ENCODE results near the gene KATNB1. TPM values are rescaled to one million over a fixed set of nuclear protein-coding genes. Genes with fewer than 3 reads are reported as not detected.
"Not testable (repeated sequence)": the region's sequence is repeated elsewhere in the genome, so short reads cannot be mapped to it uniquely, and the experiment has no call there.

KATNB1 gene
- total RNA-seq, 2 donors from 2014 or later = 17.0 to 26.3 TPM

GRCh38 chr16:57726433-57726947, 9.1 kb upstream of the KATNB1 start:
- H3K36me3 ChIP-seq = no peaks in the 10 kb centered on the region
- no peak for DNase-seq
- intact Hi-C loops (cut with DNase I) = no loop called here
- no peak overlapping the region for H3K27ac ChIP-seq
- no peak overlapping the region for H3K9ac ChIP-seq (ENCODE audit: low read depth in 2 of 2, low read length in 2 of 2)
- H3K4me1 ChIP-seq = no peaks in the 10 kb centered on the region
- H3K4me3 ChIP-seq = no peak overlapping the region
- H3K27me3 ChIP-seq = no peaks in the 10 kb centered on the region
- TF ChIP-seq CTCF (IDR thresholded peaks at IDR 0.05) = no peak
- H3K9me3 ChIP-seq = no peaks in the 10 kb centered on the region

GRCh38 chr16:57727610-57728009, 8.0 kb upstream of the KATNB1 start:
- no peak overlapping the region for H3K9ac ChIP-seq (ENCODE audit: low read depth in 2 of 2, low read length in 2 of 2)
- H3K27me3 ChIP-seq = no peaks in the 10 kb centered on the region
- H3K9me3 ChIP-seq = no peaks in the 10 kb centered on the region
- intact Hi-C loops (cut with DNase I) = no loop called here
- H3K4me1 ChIP-seq = no peaks in the 10 kb centered on the region
- H3K36me3 ChIP-seq = no peaks in the 10 kb centered on the region
- no peak overlapping the region for H3K27ac ChIP-seq
- no peak for DNase-seq
- no peak for TF ChIP-seq CTCF (IDR thresholded peaks at IDR 0.05)
- H3K4me3 ChIP-seq = no peak overlapping the region

- intact Hi-C loops (cut with DNase I) = no loop called here
- H3K27me3 ChIP-seq = no peaks in the 10 kb centered on the region
- H3K4me3 ChIP-seq = no peak overlapping the region
- no peaks in the 10 kb centered on the region for H3K36me3 ChIP-seq
- H3K4me1 ChIP-seq = no peaks in the 10 kb centered on the region
- H3K9ac ChIP-seq (ENCODE audit: low read depth in 2 of 2, low read length in 2 of 2) = no peak overlapping the region
- no peak for DNase-seq
- TF ChIP-seq CTCF (IDR thresholded peaks at IDR 0.05) = no peak
- H3K9me3 ChIP-seq = no peaks in the 10 kb centered on the region
- no peak overlapping the region for H3K27ac ChIP-seq
Measured at GRCh38 chr16:57728336-57729181, 7.0 kb upstream of the KATNB1 start.

GRCh38 chr16:57729182-57729484, 6.4 kb upstream of the KATNB1 start:
- no peaks in the 10 kb centered on the region for H3K27me3 ChIP-seq
- no peaks in the 10 kb centered on the region for H3K4me1 ChIP-seq
- no peak overlapping the region for H3K9ac ChIP-seq (ENCODE audit: low read depth in 2 of 2, low read length in 2 of 2)
- intact Hi-C loops (cut with DNase I) = no loop called here
- TF ChIP-seq CTCF (IDR thresholded peaks at IDR 0.05) = no peak
- H3K9me3 ChIP-seq = no peaks in the 10 kb centered on the region
- H3K36me3 ChIP-seq = no peaks in the 10 kb centered on the region
- H3K4me3 ChIP-seq = no peak overlapping the region
- H3K27ac ChIP-seq = no peak overlapping the region
- no peak for DNase-seq

GRCh38 chr16:57729852-57730251, 5.7 kb upstream of the KATNB1 start:
- H3K4me1 ChIP-seq; H3K27ac ChIP-seq; H3K4me3 ChIP-seq; intact Hi-C loops (cut with DNase I); DNase-seq; H3K9me3 ChIP-seq; H3K27me3 ChIP-seq; H3K9ac ChIP-seq (ENCODE audit: low read depth in 2 of 2, low read length in 2 of 2); H3K36me3 ChIP-seq: not testable (repeated sequence)
